Fibroblast of lung (primary cell): ENCODE data around the gene ENPP3. TPM values are rescaled to one million over a fixed set of nuclear protein-coding genes. Genes with fewer than 3 reads are reported as not detected.

ENCODE experiments used
- DNase-seq, 2 donors: peaks; one replicate each; pipeline versions ENCODE4 v3.0.0 to v3.0.0-alpha.2; 2010; ENCODE audit warnings: low read depth in 2 of 2
- H2AFZ ChIP-seq: 2 replicates; pipeline ENCODE4 v1.5.1; 2012; ENCODE audit warnings: low read length, control low read depth, inconsistent platforms
- H3K27ac ChIP-seq: 2 replicates; pipeline ENCODE4 v1.5.1; 2011; ENCODE audit warnings: low read length, control low read depth; ENCODE audit not compliant: insufficient read depth
- H3K27me3 ChIP-seq: 2 replicates; pipeline ENCODE4 v1.5.1; 2011; ENCODE audit warnings: mild to moderate bottlenecking, low read length; ENCODE audit not compliant: control insufficient read depth, insufficient read depth
- H3K36me3 ChIP-seq: 2 replicates; pipeline ENCODE4 v1.5.1; 2011; ENCODE audit warnings: low read length; ENCODE audit not compliant: control insufficient read depth, insufficient read depth
- H3K4me1 ChIP-seq: 2 replicates; pipeline ENCODE4 v1.5.1; 2011; ENCODE audit warnings: low read length; ENCODE audit not compliant: control insufficient read depth, insufficient read depth; ENCODE audit errors: extremely low read depth
- H3K4me2 ChIP-seq: 2 replicates; pipeline ENCODE4 v1.5.1; 2011; ENCODE audit warnings: low read length, control low read depth; ENCODE audit not compliant: insufficient read depth; ENCODE audit errors: extremely low read depth
- H3K4me3 ChIP-seq, 4 experiments: fragments of 200-600 bp in 1 of 4; sonication (generic) in 1 of 4; replicated peaks in 1 of 4; 2 replicates each; pipeline ENCODE4 v1.5.1; 2011 to 2016; ENCODE audit warnings: low read length in 4 of 4, low read depth in 3 of 4, mild to moderate bottlenecking in 3 of 4, control low read depth in 2 of 4, inconsistent platforms in 1 of 4, mixed read lengths in 1 of 4; ENCODE audit not compliant: insufficient read depth in 1 of 4; ENCODE audit errors: control extremely low read depth in 1 of 4
- H3K79me2 ChIP-seq: 2 replicates; pipeline ENCODE4 v1.5.1; 2012; ENCODE audit warnings: mild to moderate bottlenecking, low read length, inconsistent platforms; ENCODE audit not compliant: control insufficient read depth, insufficient read depth
- H3K9ac ChIP-seq: 2 replicates; pipeline ENCODE4 v1.5.1; 2011; ENCODE audit warnings: mild to moderate bottlenecking, low read length, control low read depth; ENCODE audit not compliant: insufficient read depth
- H3K9me3 ChIP-seq: 2 replicates; pipeline ENCODE4 v1.5.1; 2012; ENCODE audit warnings: low read depth, low read length; ENCODE audit not compliant: control insufficient read depth, insufficient read depth
- H4K20me1 ChIP-seq: 2 replicates; pipeline ENCODE4 v1.5.1; 2011; ENCODE audit warnings: low read length; ENCODE audit not compliant: control insufficient read depth, insufficient read depth; ENCODE audit errors: extremely low read depth
- EZH2 ChIP-seq: IDR thresholded peaks from 2 replicates; pipeline ENCODE4 v1.5.1; 2012; ENCODE audit warnings: low read length, control low read depth, mild to moderate bottlenecking; ENCODE audit errors: missing control alignments
- polyA plus RNA-seq, 2 donors: library from polyadenylated mRNA; depleted of rRNA in 1 of 2; stranded (reverse) in 1 of 2; unstranded in 1 of 2; fragments of >200 nt; gene quantifications; 2 replicates each; pipeline ENCODE4 v1.2.1, GENCODE V29; 2011 to 2012; ENCODE audit warnings: missing spikeins in 1 of 2
- total RNA-seq: library from RNA; depleted of rRNA; stranded (reverse); fragments of >200 nt; gene quantifications from 2 replicates; pipeline ENCODE4 v1.2.1, GENCODE V29; 2014
- TF ChIP-seq, protein P1 (sequence below), 2 donors: IDR thresholded peaks in 1 of 2; conservative IDR thresholded peaks in 1 of 2; 1 replicate in 1 of 2; 2 replicates in 1 of 2; pipeline ENCODE4 v1.5.1; 2011 to 2012; ENCODE audit warnings: low read length in 2 of 2, control low read depth in 1 of 2, inconsistent platforms in 1 of 2, low read depth in 1 of 2, mild to moderate bottlenecking in 1 of 2

ENPP3 gene
- total and polyA plus RNA-seq, 2 donors (not counting 1 experiment from before 2014, with no cell fraction given): 0.06 to 0.17 TPM

DNA sequence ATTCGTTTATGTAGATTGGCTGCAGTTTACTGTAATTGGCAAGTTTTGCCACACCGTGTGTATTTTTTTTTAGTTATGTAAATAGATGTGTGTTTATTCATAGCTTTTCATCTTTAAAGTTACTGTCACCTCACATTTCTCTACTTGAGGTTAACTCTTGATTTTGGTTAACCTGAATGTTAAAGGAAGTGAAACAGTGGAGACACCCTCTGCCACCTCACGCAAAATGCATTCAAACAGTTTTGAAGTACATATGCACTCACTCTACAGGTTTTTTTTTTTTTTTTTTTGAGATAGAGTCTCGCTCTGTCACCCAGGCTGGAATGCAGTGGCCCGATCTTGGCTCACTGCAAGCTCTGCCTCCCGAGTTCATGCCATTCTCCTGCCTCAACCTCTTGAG, 46.4 kb downstream of the ENPP3 start:
- Histone ChIP-seq H3K36me3 (no peaks in the 10 kb centered on the region), H3K4me1 (no peaks in the 10 kb centered on the region), H2AFZ (no peak overlapping the region), H3K9me3 (no peaks in the 10 kb centered on the region), H3K27ac (no peak overlapping the region), H3K27me3 (peaks cover 2% of the 10 kb centered on the region), H3K79me2 (no peaks in the 10 kb centered on the region), H3K4me3 (no peak overlapping the region), H3K4me2 (no peak overlapping the region), H3K9ac (no peak overlapping the region), H4K20me1 (no peaks in the 10 kb centered on the region)
- DNase-seq: no peak
- TF ChIP-seq, protein P1, sequence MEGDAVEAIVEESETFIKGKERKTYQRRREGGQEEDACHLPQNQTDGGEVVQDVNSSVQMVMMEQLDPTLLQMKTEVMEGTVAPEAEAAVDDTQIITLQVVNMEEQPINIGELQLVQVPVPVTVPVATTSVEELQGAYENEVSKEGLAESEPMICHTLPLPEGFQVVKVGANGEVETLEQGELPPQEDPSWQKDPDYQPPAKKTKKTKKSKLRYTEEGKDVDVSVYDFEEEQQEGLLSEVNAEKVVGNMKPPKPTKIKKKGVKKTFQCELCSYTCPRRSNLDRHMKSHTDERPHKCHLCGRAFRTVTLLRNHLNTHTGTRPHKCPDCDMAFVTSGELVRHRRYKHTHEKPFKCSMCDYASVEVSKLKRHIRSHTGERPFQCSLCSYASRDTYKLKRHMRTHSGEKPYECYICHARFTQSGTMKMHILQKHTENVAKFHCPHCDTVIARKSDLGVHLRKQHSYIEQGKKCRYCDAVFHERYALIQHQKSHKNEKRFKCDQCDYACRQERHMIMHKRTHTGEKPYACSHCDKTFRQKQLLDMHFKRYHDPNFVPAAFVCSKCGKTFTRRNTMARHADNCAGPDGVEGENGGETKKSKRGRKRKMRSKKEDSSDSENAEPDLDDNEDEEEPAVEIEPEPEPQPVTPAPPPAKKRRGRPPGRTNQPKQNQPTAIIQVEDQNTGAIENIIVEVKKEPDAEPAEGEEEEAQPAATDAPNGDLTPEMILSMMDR (conservative IDR thresholded peaks at IDR 0.05 in 1 of 2, IDR thresholded peaks at IDR 0.05 in 1 of 2; ENCODE audit: low read depth in 1 of 2, low read length in 2 of 2): no peak
- no peak for TF ChIP-seq EZH2

DNA sequence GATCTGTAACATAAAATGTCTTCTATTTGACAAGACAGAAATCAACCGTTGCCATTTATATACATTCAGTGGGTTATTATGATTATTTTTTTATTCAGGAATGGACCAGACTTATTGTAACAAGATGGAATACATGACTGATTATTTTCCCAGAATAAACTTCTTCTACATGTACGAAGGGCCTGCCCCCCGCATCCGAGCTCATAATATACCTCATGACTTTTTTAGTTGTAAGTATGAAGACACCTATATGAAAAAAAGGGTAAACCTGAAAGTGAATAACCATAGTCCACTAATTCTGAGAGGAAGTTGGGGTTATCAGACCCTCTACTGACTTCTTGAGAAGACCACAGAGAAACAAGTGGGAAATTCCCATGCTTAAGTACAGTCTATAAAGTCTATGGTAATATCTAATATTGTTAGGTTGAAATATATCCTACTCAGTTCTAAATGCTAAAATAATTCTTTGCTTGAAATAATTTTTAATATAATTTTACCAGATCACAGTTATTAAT, 48.2 kb downstream of the ENPP3 start:
- Histone ChIP-seq H3K27ac (no peak overlapping the region), H2AFZ (no peak overlapping the region), H3K4me3 (no peak overlapping the region), H3K4me1 (no peaks in the 10 kb centered on the region), H3K27me3 (peaks cover 2% of the 10 kb centered on the region), H3K79me2 (no peaks in the 10 kb centered on the region), H3K4me2 (no peak overlapping the region), H4K20me1 (no peaks in the 10 kb centered on the region), H3K9ac (no peak overlapping the region), H3K36me3 (no peaks in the 10 kb centered on the region), H3K9me3 (no peaks in the 10 kb centered on the region)
- no peak for DNase-seq
- TF ChIP-seq EZH2: no peak
- TF ChIP-seq, protein P1 (conservative IDR thresholded peaks at IDR 0.05 in 1 of 2, IDR thresholded peaks at IDR 0.05 in 1 of 2; ENCODE audit: low read depth in 1 of 2, low read length in 2 of 2): no peak

DNA sequence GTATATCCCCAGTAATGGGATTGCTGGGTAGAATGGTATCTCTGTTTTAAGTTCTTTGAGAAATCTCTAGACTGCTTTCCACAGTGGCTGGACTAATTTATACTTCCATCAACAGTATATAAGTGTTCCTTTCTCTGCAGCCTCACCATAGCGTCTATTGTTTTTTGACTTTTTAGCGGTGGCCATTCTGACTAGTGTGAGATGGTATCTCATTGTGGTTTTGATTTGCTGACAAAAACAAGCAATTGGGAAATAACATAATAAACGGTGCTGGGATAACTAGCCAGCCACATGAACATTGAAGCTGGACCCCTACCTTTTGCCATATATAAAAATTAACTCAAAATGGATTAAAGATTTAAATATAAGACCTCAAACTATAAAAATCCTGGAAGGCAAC, 49.9 kb downstream of the ENPP3 start:
- no peak overlapping the region for H3K4me3 ChIP-seq
- peak in 1 of 2 donors; percentile 11 for DNase-seq
- H4K20me1 ChIP-seq: no peaks in the 10 kb centered on the region
- no peak overlapping the region for H3K4me2 ChIP-seq
- no peaks in the 10 kb centered on the region for H3K4me1 ChIP-seq
- no peak overlapping the region for H3K9ac ChIP-seq
- no peaks in the 10 kb centered on the region for H3K27me3 ChIP-seq
- no peak overlapping the region for H3K27ac ChIP-seq
- H3K79me2 ChIP-seq: no peaks in the 10 kb centered on the region
- H3K9me3 ChIP-seq: no peaks in the 10 kb centered on the region
- no peaks in the 10 kb centered on the region for H3K36me3 ChIP-seq
- no peak overlapping the region for H2AFZ ChIP-seq
- TF ChIP-seq EZH2: no peak
- TF ChIP-seq, protein P1 (conservative IDR thresholded peaks at IDR 0.05 in 1 of 2, IDR thresholded peaks at IDR 0.05 in 1 of 2; ENCODE audit: low read depth in 1 of 2, low read length in 2 of 2): no peak
